ENCODE data around the gene SDCBP2.

DNA sequence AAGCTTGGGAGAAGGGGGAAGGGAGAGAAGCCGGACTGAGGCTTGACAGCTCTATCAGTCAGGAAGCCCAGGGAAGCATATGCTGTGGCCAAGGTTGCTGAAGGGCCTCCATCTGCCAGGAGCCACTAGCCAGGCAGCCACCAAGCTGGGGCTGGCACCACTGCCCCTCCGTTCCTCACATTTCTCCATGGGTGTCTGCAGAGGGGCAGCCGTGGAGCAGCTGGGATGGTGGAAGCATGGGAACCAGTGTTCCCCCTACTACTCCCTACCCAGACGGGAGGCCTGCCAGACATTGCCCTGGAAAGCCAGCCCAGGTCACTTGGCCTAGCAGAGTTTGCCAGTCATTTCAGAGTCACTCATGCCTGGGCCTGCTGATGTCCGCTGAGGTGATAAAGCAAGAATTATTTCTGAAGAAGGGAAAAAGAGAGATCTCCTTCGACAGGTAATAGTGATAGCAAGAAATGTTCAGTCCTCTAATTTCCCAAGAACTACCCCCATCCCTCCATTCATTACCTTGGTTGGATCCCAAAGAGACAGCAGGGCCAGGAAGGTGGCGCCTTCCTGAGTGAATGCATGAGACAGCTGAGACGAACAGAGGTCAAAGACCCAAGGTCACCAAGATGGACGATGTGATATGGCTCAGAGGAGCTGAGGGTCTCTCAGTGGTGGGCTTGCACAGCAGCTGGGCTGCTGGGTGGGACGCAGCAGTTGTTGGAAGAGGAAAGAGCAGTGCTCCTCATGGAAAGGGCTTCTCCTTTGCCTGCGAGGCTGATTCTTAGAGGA is 41.0 kb downstream of the SDCBP2 start:
- TF ChIP-seq, protein P1, sequence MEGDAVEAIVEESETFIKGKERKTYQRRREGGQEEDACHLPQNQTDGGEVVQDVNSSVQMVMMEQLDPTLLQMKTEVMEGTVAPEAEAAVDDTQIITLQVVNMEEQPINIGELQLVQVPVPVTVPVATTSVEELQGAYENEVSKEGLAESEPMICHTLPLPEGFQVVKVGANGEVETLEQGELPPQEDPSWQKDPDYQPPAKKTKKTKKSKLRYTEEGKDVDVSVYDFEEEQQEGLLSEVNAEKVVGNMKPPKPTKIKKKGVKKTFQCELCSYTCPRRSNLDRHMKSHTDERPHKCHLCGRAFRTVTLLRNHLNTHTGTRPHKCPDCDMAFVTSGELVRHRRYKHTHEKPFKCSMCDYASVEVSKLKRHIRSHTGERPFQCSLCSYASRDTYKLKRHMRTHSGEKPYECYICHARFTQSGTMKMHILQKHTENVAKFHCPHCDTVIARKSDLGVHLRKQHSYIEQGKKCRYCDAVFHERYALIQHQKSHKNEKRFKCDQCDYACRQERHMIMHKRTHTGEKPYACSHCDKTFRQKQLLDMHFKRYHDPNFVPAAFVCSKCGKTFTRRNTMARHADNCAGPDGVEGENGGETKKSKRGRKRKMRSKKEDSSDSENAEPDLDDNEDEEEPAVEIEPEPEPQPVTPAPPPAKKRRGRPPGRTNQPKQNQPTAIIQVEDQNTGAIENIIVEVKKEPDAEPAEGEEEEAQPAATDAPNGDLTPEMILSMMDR (IDR thresholded peaks at IDR 0.05): no peak
- TF ChIP-seq EZH2 (IDR thresholded peaks at IDR 0.05; ENCODE audit: borderline replicate concordance, insufficient read depth, low read depth, low read length, poor library complexity, severe bottlenecking): no peak
